Measurements from ENCODE around the gene ATF7.
"Not testable (repeated sequence)": the region's sequence is repeated elsewhere in the genome, so short reads cannot be mapped to it uniquely, and the experiment has no call there.

The ATF7 gene

GRCh38 chr12:53481458-53481857 is 144.7 kb downstream of the ATF7 start:
- not testable (repeated sequence) for DNase-seq (ENCODE audit: low read depth)

- no peak for DNase-seq (ENCODE audit: low read depth)
These were observed 145.4 kb downstream of the ATF7 start for GRCh38 chr12:53480491-53481442.

DNA sequence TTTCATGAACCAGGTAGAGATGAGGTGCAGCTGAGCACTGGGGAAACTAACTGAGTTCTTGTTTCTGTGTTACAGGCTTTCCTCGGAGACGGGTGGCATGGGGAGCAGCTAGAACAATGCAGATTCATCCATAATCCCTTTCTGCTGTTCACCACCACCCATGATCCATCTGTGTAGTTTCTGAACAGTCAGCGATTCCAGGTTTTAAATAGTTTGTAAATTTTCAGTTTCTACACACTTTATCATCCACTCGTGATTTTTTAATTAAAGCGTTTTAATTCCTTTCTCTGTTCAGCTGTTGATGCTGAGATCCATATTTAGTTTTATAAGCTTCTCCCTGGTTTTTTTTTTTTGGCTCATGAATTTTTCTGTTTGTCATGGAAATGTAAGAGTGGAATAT is 146.9 kb downstream of the ATF7 start:
- no peak for DNase-seq (ENCODE audit: low read depth)

DNA sequence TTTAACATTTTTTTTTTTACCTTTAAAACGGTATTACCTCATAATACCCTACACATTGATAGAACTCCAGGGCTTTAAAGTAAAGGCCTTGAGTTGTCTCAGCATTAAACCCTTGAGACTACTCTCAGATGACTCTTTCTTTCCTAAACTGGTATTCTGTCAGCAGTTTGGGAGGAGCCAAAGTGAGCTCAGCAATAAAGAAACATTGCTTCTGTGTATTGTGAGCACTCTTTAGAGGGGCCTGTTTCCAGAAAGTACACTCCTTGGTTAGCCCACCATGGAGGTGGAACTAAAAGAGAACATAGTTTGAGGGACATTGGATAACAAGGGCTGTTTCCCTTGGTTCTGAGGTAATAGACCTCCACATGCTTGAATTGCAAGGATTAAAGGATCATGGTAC is 147.3 kb downstream of the ATF7 start:
- no peak for DNase-seq (ENCODE audit: low read depth)

GRCh38 chr12:53476769-53477209 is 149.4 kb downstream of the ATF7 start:
- DNase-seq (ENCODE audit: low read depth), result no peak

DNA sequence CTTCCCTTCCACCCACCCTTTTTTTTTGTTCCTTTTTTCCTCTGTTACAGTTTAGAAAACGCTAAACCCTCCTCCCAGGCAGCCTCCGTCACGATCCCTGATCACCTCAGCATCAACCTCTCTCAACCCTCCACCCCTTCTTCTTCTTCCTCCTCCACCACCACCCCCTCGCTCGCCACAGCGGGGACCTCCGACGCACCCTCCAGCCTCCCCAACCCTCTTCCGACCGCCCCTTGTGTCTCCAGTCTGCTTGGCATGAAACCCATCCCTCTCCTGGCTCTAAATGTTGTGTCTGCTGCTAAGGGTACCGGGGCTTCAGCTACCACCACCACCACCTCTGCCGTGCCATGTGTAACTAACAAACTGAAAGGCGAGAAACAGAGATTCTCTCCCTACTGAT is 151.4 kb downstream of the ATF7 start:
- DNase-seq (ENCODE audit: low read depth), result no peak

DNA sequence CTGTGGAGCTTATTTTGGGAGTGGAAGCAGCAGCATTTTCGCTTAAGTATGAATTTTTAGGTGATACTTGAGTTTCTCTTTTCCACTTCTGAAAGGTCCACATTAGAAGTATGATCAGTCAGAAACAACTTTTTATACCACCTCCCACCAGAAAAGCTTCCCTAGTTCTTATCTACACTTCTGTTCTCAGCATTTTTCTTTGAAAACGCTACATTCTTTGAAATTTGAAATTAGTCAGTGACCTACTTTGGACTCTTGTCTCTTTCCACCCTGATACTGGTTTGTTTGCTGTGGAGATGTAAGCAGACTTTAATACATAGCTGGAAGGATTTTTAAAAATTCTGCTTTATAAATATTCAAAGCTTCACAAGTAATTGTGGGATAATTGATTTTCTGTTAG is 152.1 kb downstream of the ATF7 start:
- DNase-seq (ENCODE audit: low read depth), result no peak

DNA sequence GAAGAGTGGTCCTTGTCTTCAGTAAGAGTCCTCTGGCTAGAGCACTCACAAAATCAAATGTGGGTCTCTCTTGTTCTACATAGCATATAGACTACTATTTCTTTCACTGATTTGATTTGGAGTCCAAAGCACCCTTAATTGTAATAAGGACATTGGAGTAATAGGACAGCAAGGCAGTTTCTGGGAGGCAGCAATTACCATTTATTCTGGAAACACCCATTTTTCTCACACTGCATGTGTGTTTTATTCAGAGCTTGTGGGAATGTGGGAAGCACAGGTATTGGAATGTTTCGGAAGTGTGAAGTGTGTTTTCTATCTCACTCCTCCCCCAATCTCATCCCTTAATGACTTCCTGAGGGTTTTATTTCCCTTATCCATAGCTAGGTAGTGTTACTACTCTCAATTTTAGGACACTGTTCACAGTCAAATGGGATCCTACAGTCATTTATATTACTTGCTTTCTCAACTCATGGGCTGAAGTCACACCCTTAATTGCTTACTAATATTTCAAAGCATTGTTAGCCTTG is 154.1 kb downstream of the ATF7 start:
- no peak for DNase-seq (ENCODE audit: low read depth)

DNA sequence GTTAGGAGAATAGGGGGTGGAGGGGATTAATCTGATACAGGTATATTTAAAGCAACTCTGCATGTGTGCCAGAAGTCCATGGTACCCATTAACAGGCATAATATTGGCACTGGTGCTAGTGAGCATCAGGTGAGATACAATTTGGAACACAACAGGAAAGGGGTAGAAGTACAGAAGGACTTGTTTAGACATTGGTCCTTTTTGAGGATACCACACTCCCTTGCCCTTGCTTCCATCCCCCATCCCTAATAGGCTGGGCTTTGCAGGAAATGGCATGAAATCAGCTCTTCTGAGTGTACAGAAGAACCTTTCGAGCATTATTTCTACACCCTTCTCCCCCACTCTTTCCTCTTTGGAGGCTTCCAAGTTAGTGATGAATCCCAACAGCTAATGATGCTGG is 157.9 kb downstream of the ATF7 start:
- no peak for DNase-seq (ENCODE audit: low read depth)

- no peak for DNase-seq (ENCODE audit: low read depth)
These were observed 158.3 kb downstream of the ATF7 start for GRCh38 chr12:53467880-53468279.

DNA sequence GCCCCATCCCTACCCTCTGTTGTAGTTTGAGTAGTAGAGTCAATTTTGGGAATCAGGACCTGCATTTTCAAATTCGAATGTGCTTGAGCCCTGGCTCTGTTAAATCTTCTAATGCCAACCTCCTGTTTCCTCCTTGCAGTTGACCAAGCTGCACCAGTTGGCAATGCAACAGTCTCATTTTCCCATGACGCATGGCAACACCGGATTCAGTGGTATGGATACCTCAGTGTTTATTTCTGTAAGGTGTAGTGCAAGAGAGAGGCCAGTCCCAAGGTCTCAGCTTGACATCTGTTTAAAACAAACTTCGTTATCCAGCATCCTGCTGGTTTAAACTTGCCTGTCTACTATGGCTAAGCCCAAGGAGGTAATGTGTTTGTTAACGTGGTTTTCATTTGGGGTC is 159.1 kb downstream of the ATF7 start:
- no peak for DNase-seq (ENCODE audit: low read depth)

DNA sequence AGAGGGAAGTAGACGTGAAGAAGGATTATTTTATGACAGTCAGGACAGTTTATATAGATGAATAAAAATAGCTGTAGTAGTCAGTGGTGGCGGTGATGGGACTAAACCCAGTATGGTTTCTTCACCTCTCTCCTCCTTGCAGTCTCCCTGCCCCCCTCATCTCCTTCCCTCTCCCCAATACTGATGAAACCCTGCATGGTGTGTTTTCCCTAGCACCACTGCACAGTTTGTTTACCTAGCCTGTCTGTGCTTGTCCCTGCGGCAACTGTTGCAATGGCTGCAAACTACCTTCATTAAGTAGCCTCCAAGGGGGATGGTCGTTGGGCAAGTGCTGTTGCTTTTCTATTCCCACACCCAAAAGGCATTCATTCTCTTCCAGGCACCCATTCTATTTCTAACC is 159.5 kb downstream of the ATF7 start:
- DNase-seq (ENCODE audit: low read depth), result no peak

DNA sequence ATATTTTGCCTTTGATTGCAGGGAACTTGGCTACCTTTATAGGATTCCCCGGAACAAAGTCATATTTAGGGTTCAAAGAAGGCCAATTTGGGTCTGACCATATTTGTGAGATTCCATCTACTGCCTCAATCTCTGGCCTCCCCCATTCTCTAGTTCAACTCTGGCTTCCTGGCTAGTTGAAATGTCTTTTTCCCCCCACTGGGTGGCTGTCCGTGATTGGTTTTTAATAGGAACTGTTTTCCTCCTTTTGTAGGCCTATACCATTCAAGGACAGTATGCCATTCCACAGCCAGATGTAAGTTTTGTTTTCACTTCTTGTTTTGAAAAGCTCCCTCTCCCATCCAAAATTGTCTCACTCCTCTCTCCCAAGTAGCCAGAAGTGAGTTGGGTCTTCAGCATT is 160.5 kb downstream of the ATF7 start:
- DNase-seq (ENCODE audit: low read depth), result no peak

- DNase-seq (ENCODE audit: low read depth), result no peak
These were observed 161.3 kb downstream of the ATF7 start for GRCh38 chr12:53464685-53465418.

DNA sequence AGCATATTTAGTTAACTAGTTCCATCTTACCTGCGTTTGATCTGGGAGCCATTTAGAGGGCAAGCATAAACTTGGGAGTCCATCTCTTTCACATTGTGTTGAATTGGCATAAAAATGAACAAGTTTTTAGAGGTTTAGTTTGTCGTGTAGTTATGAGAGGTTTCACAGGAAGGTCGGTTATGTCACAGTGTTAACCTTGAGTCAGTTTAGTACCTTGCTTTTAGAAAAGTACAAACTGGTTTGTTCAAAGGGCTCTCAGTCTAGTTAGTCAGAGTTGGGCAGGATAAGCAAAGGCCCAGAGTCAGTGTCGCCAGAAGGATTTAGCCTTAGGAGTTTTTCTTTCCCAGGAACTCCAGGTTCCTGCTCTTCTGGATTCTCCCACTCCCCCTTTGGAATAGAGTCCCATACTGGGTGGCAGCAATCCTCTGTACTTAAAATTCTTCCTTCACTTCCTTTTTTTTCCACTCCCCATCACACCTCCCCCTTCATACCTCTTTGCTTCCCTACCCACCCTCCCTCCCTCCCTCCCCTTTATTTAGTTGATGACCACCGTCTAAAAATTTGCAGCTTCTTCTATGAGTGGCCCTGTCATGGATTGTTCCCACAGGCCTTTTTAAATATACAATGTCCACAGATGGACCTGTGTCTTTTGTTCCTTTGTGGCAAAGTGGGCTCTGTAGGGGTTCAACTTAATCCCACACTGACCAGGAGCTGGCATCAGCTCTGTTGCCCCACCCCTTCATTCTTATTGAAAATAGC is 162.2 kb downstream of the ATF7 start:
- DNase-seq (ENCODE audit: low read depth), result no peak

DNA sequence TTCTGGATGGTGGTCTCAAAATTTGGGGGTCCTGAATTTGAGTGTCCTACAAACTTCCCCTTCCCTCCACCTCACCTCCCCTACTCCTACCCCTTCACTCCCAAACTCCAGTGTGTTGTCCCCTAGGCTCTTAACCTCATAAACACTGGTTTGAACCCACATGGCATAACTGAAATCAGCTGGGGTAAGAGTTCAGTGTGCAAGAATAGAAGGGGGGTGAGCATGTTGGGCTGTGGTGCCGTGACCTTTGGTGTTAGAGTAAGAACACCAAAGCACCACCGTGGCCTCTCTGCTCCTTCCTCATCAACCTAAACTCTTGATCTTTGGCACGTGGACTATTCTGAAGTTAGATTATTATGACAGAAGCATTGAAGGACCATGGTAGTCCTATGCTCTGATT is 163.2 kb downstream of the ATF7 start:
- DNase-seq (ENCODE audit: low read depth), result no peak

GRCh38 chr12:53461591-53461990 is 164.6 kb downstream of the ATF7 start:
- no peak for DNase-seq (ENCODE audit: low read depth)

GRCh38 chr12:53461059-53461458 is 165.1 kb downstream of the ATF7 start:
- DNase-seq (ENCODE audit: low read depth), result no peak

GRCh38 chr12:53459097-53459496 is 167.1 kb downstream of the ATF7 start:
- DNase-seq (ENCODE audit: low read depth), result no peak
